OCI-LY7 (cell line): Measurements from ENCODE around the gene TPMT. TPM values are rescaled to one million over a fixed set of nuclear protein-coding genes. Genes with fewer than 3 reads are reported as not detected.

ENCODE experiments used
- BruUV-seq: library from RNA; stranded (reverse); fragments of 400-500 nt; replicated peaks from 2 replicates; lab custom pipeline; 2021; lab: Mats Ljungman, UMichigan
- CTCF ChIA-PET: fragments of 300-600 bp; sonication (Branson Sonifier 250); formaldehyde crosslinking; loops from one replicate; lab custom pipeline; 2022; ENCODE audit warnings: antibody characterized with exemption; ENCODE audit not compliant: unreplicated experiment; lab: Charles Lee
- POLR2A ChIA-PET: fragments of 300-600 bp; sonication (Branson Sonifier 250); formaldehyde crosslinking; loops from one replicate; lab custom pipeline; 2022; ENCODE audit warnings: antibody characterized with exemption; lab: Charles Lee
- DNase-seq: peaks from one replicate; pipeline ENCODE4 v3.0.0-alpha.2; 2015; ENCODE audit warnings: low spot score
- H2AFZ ChIP-seq: fragments of 200-600 bp; sonication (generic), shearing (Covaris generic); 2 replicates; pipeline ENCODE4 v1.6.1; 2014; ENCODE audit warnings: mild to moderate bottlenecking, antibody characterized with exemption, low read length, moderate library complexity
- H3K27ac ChIP-seq: fragments of 200-600 bp; sonication (generic); 2 replicates; pipeline ENCODE4 v1.5.1; 2014; ENCODE audit warnings: mixed run types, low read depth, mild to moderate bottlenecking, moderate library complexity, low read length, inconsistent platforms; ENCODE audit not compliant: poor library complexity, severe bottlenecking
- H3K36me3 ChIP-seq: fragments of 200-600 bp; sonication (generic); 2 replicates; pipeline ENCODE4 v1.6.1; 2014; ENCODE audit warnings: mild to moderate bottlenecking, antibody characterized with exemption, low read length, moderate library complexity, mixed read lengths; ENCODE audit not compliant: insufficient read depth
- H3K4me1 ChIP-seq: fragments of 200-600 bp; sonication (generic); 2 replicates; pipeline ENCODE4 v1.5.1; 2014; ENCODE audit warnings: mild to moderate bottlenecking, low read length; ENCODE audit not compliant: insufficient read depth, poor library complexity, severe bottlenecking
- H3K4me2 ChIP-seq: fragments of 200-600 bp; sonication (generic); 2 replicates; pipeline ENCODE4 v1.6.1; 2014; ENCODE audit warnings: mild to moderate bottlenecking, low read length
- H3K4me3 ChIP-seq: fragments of 200-600 bp; sonication (generic); 2 replicates; pipeline ENCODE4 v1.5.1; 2014; ENCODE audit warnings: mild to moderate bottlenecking, low read depth, low read length; ENCODE audit not compliant: poor library complexity, severe bottlenecking
- H3K79me2 ChIP-seq: fragments of 200-600 bp; sonication (generic); 2 replicates; pipeline ENCODE4 v1.6.1; 2016; ENCODE audit warnings: low read depth, mild to moderate bottlenecking, low read length, moderate library complexity, mixed read lengths; ENCODE audit not compliant: insufficient read depth
- H3K9me2 ChIP-seq: fragments of 200-600 bp; sonication (generic); 2 replicates; pipeline ENCODE4 v1.6.1; 2016; ENCODE audit warnings: mild to moderate bottlenecking, low read length, mixed read lengths; ENCODE audit not compliant: insufficient read depth
- H3K9me3 ChIP-seq: fragments of 200-600 bp; sonication (generic); 2 replicates; pipeline ENCODE4 v1.6.1; 2014; ENCODE audit warnings: mild to moderate bottlenecking, mixed run types, low read length, mixed read lengths
- H4K20me1 ChIP-seq: fragments of 200-600 bp; sonication (generic); 2 replicates; pipeline ENCODE4 v1.6.1; 2014; ENCODE audit warnings: mild to moderate bottlenecking, antibody characterized with exemption, low read length, moderate library complexity, mixed read lengths; ENCODE audit not compliant: insufficient read depth
- CTCF ChIP-seq: fragments of 200-600 bp; sonication (generic); conservative IDR thresholded peaks from 2 replicates; pipeline ENCODE4 v1.5.1; 2014; ENCODE audit warnings: mild to moderate bottlenecking, antibody characterized with exemption, low read length, moderate library complexity, mixed read lengths
- EZH2phosphoT487 ChIP-seq: fragments of 200-600 bp; sonication (generic); IDR thresholded peaks from 2 replicates; pipeline ENCODE4 v1.6.1; 2018; ENCODE audit warnings: low read depth, borderline replicate concordance, mild to moderate bottlenecking, mixed run types, antibody characterized with exemption, low read length, moderate library complexity, mixed read lengths
- intact Hi-C: fragments of 100-400 bp; cut with micrococcal nuclease; formaldehyde crosslinking; loops from one replicate; pipeline ENCODE4 v1.10.0; 2022; ENCODE audit not compliant: unreplicated experiment
- total RNA-seq, 2 experiments: library from RNA; depleted of rRNA in 1 of 2; stranded (reverse); fragments of >200 nt in 1 of 2; shearing (Covaris generic) in 1 of 2; gene quantifications; 2 replicates each; pipeline ENCODE4 v1.2.3, GENCODE V29; 2014 to 2022

Gene TPMT
- total RNA-seq, 2 experiments from 2014 or later, result 6.0 to 8.4 TPM

GRCh38 chr6:18160911-18161310 lies 6.0 kb upstream of the TPMT start:
- intact Hi-C loops, result no loop called here
- CTCF ChIA-PET, result no interaction called here
- TF ChIP-seq CTCF (no peak), EZH2phosphoT487 (no peak)

GRCh38 chr6:18155864-18156421 lies 1.1 kb upstream of the TPMT start:
- BruUV-seq, result no TSS peak
- CTCF ChIA-PET, result no interaction called here
- peak; percentile 91 for DNase-seq
- H3K4me1 ChIP-seq, result peaks cover 30% of the 10 kb centered on the region
- intact Hi-C loops, result loop anchor here (1.0 to 10.0 kb wide), 7 partner anchors 107 to 1641 kb away; partner anchors contain the start of genes FAM8A1 and NUP153
- no peaks in the 10 kb centered on the region for H4K20me1 ChIP-seq
- TF ChIP-seq CTCF (peak; percentile 62), EZH2phosphoT487 (no peak)
- H3K4me2 ChIP-seq, result peak overlapping the region; percentile 97
- peak overlapping the region; percentile 82 for H3K27ac ChIP-seq
- peak overlapping the region; percentile 98 for H3K4me3 ChIP-seq
- peaks cover 32% of the 10 kb centered on the region for H3K36me3 ChIP-seq
- H3K9me2 ChIP-seq, result no peaks in the 10 kb centered on the region
- peaks cover 22% of the 10 kb centered on the region; the same call in 1 of the 2 replicates for H3K79me2 ChIP-seq
- H3K9me3 ChIP-seq, result no peaks in the 10 kb centered on the region
- POLR2A ChIA-PET, result interaction anchor here (0.5 to 0.7 kb wide), 3 partner anchors 27 to 444 kb away, joined by 3 read pairs; no protein-coding TSS in a partner anchor
- H2AFZ ChIP-seq, result peak overlapping the region; percentile 79

More at GRCh38 chr6:18160911-18161310, 6.0 kb upstream of the TPMT start:
- no peak overlapping the region for H2AFZ ChIP-seq
- no peak overlapping the region for H3K4me3 ChIP-seq
- POLR2A ChIA-PET, result interaction anchor here (0.7 to 1.2 kb wide), 2 partner anchors 28 to 99 kb away, joined by 3 to 5 read pairs; no protein-coding TSS in a partner anchor
- H4K20me1 ChIP-seq, result no peaks in the 10 kb centered on the region
- BruUV-seq, result no TSS peak
- no peak overlapping the region for H3K27ac ChIP-seq
- H3K4me2 ChIP-seq, result no peak overlapping the region
- no peaks in the 10 kb centered on the region for H3K9me3 ChIP-seq
- DNase-seq, result no peak
- H3K79me2 ChIP-seq, result peaks cover 18% of the 10 kb centered on the region; the same call in 1 of the 2 replicates
- peaks cover 75% of the 10 kb centered on the region for H3K36me3 ChIP-seq
- no peaks in the 10 kb centered on the region for H3K9me2 ChIP-seq
- peaks cover 14% of the 10 kb centered on the region for H3K4me1 ChIP-seq
